GM19023 (cell line): ENCODE results near the gene PLCZ1.

Source experiments
- ATAC-seq: cut with Tn5 transposase; IDR thresholded peaks from one replicate; pipeline ENCODE4 v1.9.1; 2021; ENCODE audit warnings: mild to moderate bottlenecking, moderate library complexity; ENCODE audit not compliant: unreplicated experiment

The PLCZ1 gene

GRCh38 chr12:18640321-18640955 lies 97.4 kb downstream of the PLCZ1 start:
- ATAC-seq: no peak

GRCh38 chr12:18634382-18634781 lies 103.4 kb downstream of the PLCZ1 start:
- ATAC-seq: no peak
